ENCODE results near the gene TMEM17.

Gene TMEM17

DNA sequence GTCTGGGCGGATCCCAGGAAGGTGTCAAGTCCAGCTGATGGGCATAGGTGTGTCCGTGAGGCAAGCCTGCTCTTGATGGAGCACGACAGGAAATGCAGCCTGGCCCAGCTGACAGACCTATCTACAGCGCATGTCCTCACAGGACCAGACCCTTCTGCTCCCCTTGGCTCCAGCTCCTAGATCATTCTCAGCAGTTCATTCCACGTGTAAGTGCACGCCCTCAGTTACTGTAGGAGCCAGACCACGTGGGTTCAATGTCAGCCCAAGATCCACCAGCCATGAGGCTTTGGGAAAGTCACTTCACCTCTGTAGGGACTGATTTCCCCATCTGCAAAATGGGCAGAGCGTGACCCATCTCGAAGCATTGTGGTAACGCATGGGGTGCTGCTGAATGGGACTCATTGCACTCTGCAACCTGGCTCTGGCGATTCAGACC, 47.8 kb downstream of the TMEM17 start:
- H3K27ac Mint-ChIP-seq = no peak overlapping the region
- H3K9me3 Mint-ChIP-seq = no peaks in the 10 kb centered on the region
- no peak for ATAC-seq
- H3K36me3 Mint-ChIP-seq = no peaks in the 10 kb centered on the region
- DNase-seq (ENCODE audit: low spot score in 2 of 2) = no peak
- peak overlapping the region; percentile 53 for H3K4me3 Mint-ChIP-seq
- H3K4me1 Mint-ChIP-seq = no peaks in the 10 kb centered on the region

DNA sequence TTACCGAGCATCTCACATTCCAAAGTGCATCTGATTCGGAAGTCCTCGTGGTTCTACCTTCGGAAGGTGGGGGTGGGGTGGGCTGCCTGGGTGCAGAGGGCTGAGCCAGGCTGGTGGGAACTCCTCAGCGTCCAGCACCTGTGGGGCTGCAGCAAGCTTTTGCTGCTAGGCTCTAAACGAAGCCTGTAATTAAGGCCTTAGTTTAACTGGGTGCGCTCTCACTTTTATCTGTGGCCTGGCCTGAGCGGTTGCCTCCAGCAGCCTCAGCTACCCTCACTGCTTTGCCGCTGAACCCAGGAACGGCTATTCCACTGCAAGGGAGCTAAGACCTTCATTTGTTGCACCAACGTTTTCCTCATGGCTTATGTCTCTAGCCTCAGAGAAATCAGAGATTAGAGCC, 48.4 kb downstream of the TMEM17 start:
- ATAC-seq (no peak), DNase-seq (ENCODE audit: low spot score in 2 of 2) (no peak)
- Mint-ChIP-seq H3K9me3 (no peaks in the 10 kb centered on the region), H3K27ac (no peak overlapping the region), H3K4me1 (no peaks in the 10 kb centered on the region), H3K36me3 (no peaks in the 10 kb centered on the region), H3K4me3 (peak overlapping the region; percentile 53)

DNA sequence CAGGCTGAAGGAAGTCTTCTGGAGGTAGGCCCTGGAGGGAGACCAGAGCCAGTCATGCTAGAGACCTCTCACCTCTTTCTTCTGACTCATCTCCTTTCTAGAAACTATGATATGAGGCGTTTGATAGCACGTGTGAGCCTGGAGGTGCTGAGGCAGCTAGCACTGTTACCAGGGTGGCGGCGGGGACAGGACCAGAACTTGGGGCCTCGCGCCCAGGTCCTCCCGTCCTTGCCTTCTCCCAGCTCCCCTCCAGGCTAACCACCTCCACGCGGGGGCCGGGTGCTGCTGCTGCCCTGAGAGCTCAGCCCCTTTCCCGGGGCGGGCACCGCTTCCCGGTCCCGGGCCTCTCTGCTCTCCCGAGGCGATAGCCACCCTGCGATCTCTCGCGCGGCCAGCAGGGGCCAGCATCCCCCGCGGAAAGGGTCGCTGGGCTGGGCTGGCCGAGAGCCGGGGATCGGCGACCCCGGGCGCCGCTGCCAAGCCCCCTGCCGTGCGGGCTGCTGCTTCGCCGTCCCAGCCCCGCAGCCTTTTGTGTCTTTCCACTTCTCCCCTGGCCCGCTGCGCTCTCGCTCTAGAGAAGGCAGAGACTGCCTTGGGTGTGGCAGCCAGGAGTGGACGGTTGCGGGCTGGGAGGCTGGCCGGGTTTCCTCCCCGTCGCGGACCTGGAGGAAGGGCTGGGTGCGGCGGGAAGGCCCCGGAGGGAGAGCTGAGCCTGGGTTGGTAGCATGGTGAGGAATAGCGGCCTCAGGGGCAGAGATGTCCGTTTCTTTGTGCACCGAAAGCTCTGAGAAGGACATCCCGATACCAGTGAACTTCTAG, 49.1 kb downstream of the TMEM17 start:
- H3K9me3 Mint-ChIP-seq = no peaks in the 10 kb centered on the region
- peak; percentile 78 to 86 for DNase-seq (ENCODE audit: low spot score in 2 of 2)
- no peak overlapping the region for H3K27ac Mint-ChIP-seq
- peak; percentile 84 for ATAC-seq
- H3K4me1 Mint-ChIP-seq = no peaks in the 10 kb centered on the region
- no peaks in the 10 kb centered on the region for H3K36me3 Mint-ChIP-seq
- peak overlapping the region; percentile 53 for H3K4me3 Mint-ChIP-seq

DNA sequence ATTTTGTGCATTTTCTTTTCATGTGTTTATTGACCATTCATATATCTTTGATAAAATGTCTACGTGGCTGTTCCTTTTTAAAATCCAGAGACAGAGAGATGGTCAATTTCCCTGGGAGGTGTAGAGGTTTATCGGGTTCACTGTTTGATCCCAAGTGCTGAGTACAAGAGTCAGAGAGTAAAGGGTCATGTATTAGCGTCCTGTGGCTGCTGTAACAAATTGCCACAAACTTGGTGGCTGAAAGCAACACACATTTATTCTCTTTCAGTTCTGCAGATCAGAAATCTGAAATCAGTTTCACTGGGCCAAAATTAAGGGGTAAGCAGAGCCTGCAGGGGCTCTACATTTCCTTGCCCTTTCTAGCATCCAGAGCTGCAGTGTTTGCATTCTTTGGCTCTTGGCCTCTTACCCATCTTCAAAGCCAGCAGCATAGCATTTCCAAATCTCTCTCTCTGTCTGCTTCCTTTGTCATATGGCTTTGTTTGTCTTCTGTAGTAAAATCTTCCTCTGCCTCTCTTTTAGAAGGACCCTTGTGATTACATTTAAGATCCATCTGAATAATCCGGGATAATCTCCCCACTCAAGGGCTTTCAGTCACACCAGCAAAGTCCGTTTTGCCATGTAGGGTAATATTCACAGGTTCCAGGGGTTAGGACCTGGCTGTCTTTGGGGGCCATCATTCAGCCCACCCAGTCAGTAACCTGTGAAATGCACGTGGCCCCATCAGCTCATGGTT, 49.9 kb downstream of the TMEM17 start:
- ATAC-seq (no peak), DNase-seq (ENCODE audit: low spot score in 2 of 2) (no peak)
- H3K27ac Mint-ChIP-seq = no peak overlapping the region
- H3K4me3 Mint-ChIP-seq = peak overlapping the region; percentile 53
- H3K36me3 Mint-ChIP-seq = no peaks in the 10 kb centered on the region
- no peaks in the 10 kb centered on the region for H3K4me1 Mint-ChIP-seq
- no peaks in the 10 kb centered on the region for H3K9me3 Mint-ChIP-seq

DNA sequence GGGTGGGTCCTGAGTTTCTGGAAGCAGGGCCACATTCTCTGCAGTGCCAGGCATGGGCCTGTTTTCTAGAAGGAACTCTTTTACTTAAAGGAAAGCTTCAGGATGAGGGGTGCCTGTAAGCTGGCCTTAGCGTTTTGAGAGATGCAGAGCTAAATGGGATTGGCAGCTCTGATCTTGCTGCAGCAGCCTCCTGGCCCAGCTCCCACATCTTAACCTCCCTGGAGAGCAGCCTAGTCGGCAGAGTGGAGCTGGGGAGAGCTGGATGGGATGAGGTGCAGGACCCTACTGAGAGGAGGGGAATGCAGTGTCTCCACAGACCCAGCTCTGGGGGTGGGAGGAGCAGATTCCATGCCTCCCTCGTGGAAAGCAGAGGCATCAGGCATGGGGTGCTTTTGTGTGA, 52.0 kb downstream of the TMEM17 start:
- no peak for ATAC-seq
- H3K4me3 Mint-ChIP-seq = no peak overlapping the region
- no peaks in the 10 kb centered on the region for H3K36me3 Mint-ChIP-seq
- no peak overlapping the region for H3K27ac Mint-ChIP-seq
- H3K4me1 Mint-ChIP-seq = no peaks in the 10 kb centered on the region
- H3K9me3 Mint-ChIP-seq = no peaks in the 10 kb centered on the region
- no peak for DNase-seq (ENCODE audit: low spot score in 2 of 2)

DNA sequence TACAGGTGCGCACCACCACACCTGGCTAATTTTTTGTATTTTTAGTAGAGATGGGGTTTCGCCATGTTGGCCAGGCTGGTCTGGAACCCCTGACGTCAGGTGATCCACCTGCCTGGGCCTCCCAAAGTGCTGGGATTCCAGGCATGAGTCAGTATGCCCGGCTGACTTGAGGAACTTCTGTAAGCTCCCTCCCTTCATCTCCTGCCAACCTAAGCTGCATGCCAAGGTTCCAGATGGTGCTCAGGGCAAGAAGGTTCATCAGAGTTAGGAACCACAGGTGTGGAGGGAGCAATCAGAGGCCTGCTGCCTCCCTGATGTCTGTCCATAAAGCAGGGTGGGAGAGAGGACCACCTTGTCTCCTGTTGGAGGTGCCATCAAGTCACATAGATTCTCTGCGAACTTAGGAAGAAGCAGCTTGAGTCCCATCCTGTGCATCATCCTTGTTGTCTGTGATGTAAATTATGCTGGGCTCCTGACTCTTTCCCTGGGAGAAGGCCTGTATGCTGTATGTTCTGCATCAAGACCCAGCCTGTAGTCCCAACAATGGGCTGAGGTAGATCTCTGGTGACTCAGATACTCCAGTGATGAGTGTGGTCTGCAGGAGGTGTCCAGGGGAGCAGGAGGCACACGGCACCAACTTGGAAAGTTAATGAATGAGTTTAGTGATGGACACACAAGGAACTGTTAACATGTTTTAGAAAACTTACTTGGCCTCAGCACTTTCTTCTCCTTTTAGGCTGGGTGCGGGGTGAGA, 53.1 kb downstream of the TMEM17 start:
- H3K36me3 Mint-ChIP-seq = no peaks in the 10 kb centered on the region
- no peak for DNase-seq (ENCODE audit: low spot score in 2 of 2)
- no peak for ATAC-seq
- H3K4me3 Mint-ChIP-seq = no peak overlapping the region
- no peaks in the 10 kb centered on the region for H3K4me1 Mint-ChIP-seq
- no peak overlapping the region for H3K27ac Mint-ChIP-seq
- H3K9me3 Mint-ChIP-seq = no peaks in the 10 kb centered on the region

DNA sequence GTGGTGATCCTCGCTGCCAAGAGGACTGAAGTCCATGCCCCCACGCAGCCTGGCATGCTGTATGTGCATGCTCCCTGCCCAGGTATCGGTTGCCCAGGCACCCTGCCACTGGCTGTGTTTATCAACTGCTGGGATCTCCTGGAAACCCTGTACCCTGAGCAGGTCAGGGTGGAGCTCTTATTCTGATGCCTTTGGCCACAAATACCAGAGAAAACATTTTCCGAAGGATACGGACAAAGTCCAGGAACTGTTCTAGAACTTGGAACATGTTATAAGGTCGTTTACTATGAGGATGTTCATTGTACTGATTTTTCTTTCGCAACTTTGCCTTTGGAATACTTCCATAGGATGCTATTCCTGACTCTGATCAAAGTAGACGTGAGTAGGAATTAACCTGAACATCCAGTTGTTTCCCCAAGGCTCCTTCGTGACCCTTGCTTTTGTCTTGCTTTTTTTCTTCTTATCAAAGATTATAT, 55.2 kb downstream of the TMEM17 start:
- Mint-ChIP-seq H3K27ac (no peak overlapping the region), H3K4me1 (no peaks in the 10 kb centered on the region), H3K36me3 (no peaks in the 10 kb centered on the region)

More for the DNA sequence above, 55.2 kb downstream of the TMEM17 start:
- DNase-seq (ENCODE audit: low spot score in 2 of 2) (no peak), ATAC-seq (no peak)
- Mint-ChIP-seq H3K9me3 (no peaks in the 10 kb centered on the region), H3K4me3 (no peak overlapping the region)
